PC-3 (cell line): Measurements from ENCODE around the gene PDP2.

Source experiments
- CTCF ChIP-seq: fragments of 300-600 bp; sonication (generic); conservative IDR thresholded peaks from 2 replicates; pipeline ENCODE4 v1.5.1; 2017; ENCODE audit warnings: antibody characterized with exemption, low read depth, mild to moderate bottlenecking, low read length
- EZH2 ChIP-seq: fragments of 300-600 bp; sonication (generic); IDR thresholded peaks from one replicate; pipeline ENCODE4 v1.6.1; 2017; ENCODE audit warnings: antibody characterized with exemption, mild to moderate bottlenecking, low read length; ENCODE audit not compliant: unreplicated experiment
- EZH2phosphoT487 ChIP-seq: fragments of 300-600 bp; sonication (generic); IDR thresholded peaks from 2 replicates; pipeline ENCODE4 v1.6.1; 2018; ENCODE audit warnings: mild to moderate bottlenecking, antibody characterized with exemption, low read length, borderline replicate concordance

- TF ChIP-seq CTCF (no peak), EZH2 (no peak), EZH2phosphoT487 (no peak)
These were observed 51.4 kb downstream of the PDP2 start for GRCh38 chr16:66931665-66932064.
